ENCODE data around the gene CCDC12.

CCDC12 gene

DNA sequence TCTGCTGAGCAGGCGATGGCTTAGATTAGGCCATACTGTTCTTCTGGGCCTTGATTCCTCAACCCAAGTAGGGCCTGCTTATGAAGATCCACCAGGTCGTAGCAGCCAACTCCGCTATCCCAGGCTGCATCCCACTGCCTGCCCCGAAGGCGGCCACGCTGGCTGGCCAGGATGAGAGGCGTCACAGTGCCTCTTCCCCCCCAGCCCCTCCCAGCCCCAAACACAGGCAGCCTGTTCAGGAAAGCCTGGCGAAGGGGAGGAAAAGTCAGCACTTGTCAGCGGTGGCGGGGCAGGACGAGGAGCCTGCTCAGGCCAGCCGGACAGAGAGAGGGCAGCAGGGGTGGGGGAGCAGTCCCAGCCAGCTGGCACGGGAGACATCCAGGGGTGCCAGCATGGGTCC, 87.8 kb downstream of the CCDC12 start:
- no peak overlapping the region for H3K9ac ChIP-seq (ENCODE audit: low read length in 2 of 2)
- H3K9me3 ChIP-seq (ENCODE audit: control insufficient read depth in 2 of 2, low read length in 2 of 2), result no peaks in the 10 kb centered on the region
- H3K4me3 ChIP-seq (ENCODE audit: low read length in 2 of 2), result no peak overlapping the region
- no peaks in the 10 kb centered on the region for H3K36me3 ChIP-seq (ENCODE audit: control insufficient read depth in 2 of 2, insufficient read depth in 2 of 2, low read length in 2 of 2)
- peaks cover 3 to 6% of the 10 kb centered on the region in 2 donors for H3K27me3 ChIP-seq (ENCODE audit: control insufficient read depth in 1 of 2, insufficient read depth in 2 of 2, low read length in 2 of 2)
- peaks cover 32% of the 10 kb centered on the region for H3K4me1 ChIP-seq (ENCODE audit: control insufficient read depth, insufficient read depth, low read length)
- H3K27ac ChIP-seq (ENCODE audit: low read length), result no peak overlapping the region

GRCh38 chr3:46887980-46888494, 88.5 kb downstream of the CCDC12 start:
- Histone ChIP-seq H3K27me3 (ENCODE audit: control insufficient read depth in 1 of 2, insufficient read depth in 2 of 2, low read length in 2 of 2) (peaks cover 6 to 10% of the 10 kb centered on the region in 2 donors), H3K4me1 (ENCODE audit: control insufficient read depth, insufficient read depth, low read length) (peaks cover 31% of the 10 kb centered on the region), H3K9me3 (ENCODE audit: control insufficient read depth in 2 of 2, low read length in 2 of 2) (no peaks in the 10 kb centered on the region), H3K4me3 (ENCODE audit: low read length in 2 of 2) (no peak overlapping the region), H3K27ac (ENCODE audit: low read length) (no peak overlapping the region), H3K36me3 (ENCODE audit: control insufficient read depth in 2 of 2, insufficient read depth in 2 of 2, low read length in 2 of 2) (no peaks in the 10 kb centered on the region), H3K9ac (ENCODE audit: low read length in 2 of 2) (no peak overlapping the region)

DNA sequence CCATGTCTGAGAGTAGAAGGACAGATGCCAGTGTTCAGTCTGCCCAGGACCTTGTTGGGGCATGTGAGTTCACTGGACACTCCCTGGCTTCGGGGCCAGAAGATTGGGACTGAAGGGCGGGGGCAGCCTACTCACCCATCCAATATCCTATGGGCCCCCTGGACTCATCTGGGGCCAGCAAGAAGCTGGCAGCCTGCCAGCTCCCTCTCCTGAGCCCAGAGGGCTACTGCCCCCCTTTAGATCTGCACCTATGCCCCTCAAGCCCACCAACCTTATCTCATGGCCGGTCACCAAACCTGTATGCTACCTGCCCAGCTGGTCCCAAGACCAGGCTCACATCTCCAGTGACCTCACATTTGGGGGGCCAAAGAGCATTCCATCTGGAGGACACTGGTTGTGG, 90.9 kb downstream of the CCDC12 start:
- Histone ChIP-seq H3K27me3 (ENCODE audit: control insufficient read depth in 1 of 2, insufficient read depth in 2 of 2, low read length in 2 of 2) (peaks cover 6 to 22% of the 10 kb centered on the region in 2 donors), H3K36me3 (ENCODE audit: control insufficient read depth in 2 of 2, insufficient read depth in 2 of 2, low read length in 2 of 2) (no peaks in the 10 kb centered on the region), H3K9ac (ENCODE audit: low read length in 2 of 2) (no peak overlapping the region), H3K4me1 (ENCODE audit: control insufficient read depth, insufficient read depth, low read length) (peaks cover 27% of the 10 kb centered on the region), H3K9me3 (ENCODE audit: control insufficient read depth in 2 of 2, low read length in 2 of 2) (no peaks in the 10 kb centered on the region), H3K4me3 (ENCODE audit: low read length in 2 of 2) (no peak overlapping the region), H3K27ac (ENCODE audit: low read length) (no peak overlapping the region)

DNA sequence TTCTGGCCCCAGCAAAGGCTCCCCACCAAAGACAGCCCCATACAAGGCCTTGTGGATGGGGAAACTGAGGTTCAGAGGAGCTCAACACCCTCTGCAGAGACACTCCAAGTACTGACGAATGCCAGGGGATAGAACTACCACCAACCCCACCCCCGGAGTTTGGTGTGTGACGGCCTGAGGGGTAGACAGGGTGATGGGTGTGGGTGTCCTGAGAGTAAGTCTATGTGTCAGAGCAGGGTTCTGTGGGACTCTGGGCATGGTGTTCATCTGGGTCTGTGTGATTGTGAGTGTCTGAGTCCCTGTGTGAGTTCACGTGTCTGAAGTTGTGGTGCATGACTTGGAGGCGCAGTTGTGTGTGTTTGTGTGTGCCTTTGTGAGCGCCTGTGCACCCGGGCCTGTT, 91.6 kb downstream of the CCDC12 start:
- Histone ChIP-seq H3K4me3 (ENCODE audit: low read length in 2 of 2) (no peak overlapping the region), H3K9ac (ENCODE audit: low read length in 2 of 2) (no peak overlapping the region), H3K27me3 (ENCODE audit: control insufficient read depth in 1 of 2, insufficient read depth in 2 of 2, low read length in 2 of 2) (peaks cover 6 to 22% of the 10 kb centered on the region in 2 donors)

GRCh38 chr3:46884427-46884826, 92.1 kb downstream of the CCDC12 start:
- Histone ChIP-seq H3K4me1 (ENCODE audit: control insufficient read depth, insufficient read depth, low read length) (peaks cover 24% of the 10 kb centered on the region), H3K9me3 (ENCODE audit: control insufficient read depth in 2 of 2, low read length in 2 of 2) (no peaks in the 10 kb centered on the region), H3K27me3 (ENCODE audit: control insufficient read depth in 1 of 2, insufficient read depth in 2 of 2, low read length in 2 of 2) (peaks cover 6 to 22% of the 10 kb centered on the region in 2 donors), H3K27ac (ENCODE audit: low read length) (no peak overlapping the region), H3K4me3 (ENCODE audit: low read length in 2 of 2) (no peak overlapping the region), H3K36me3 (ENCODE audit: control insufficient read depth in 2 of 2, insufficient read depth in 2 of 2, low read length in 2 of 2) (no peaks in the 10 kb centered on the region), H3K9ac (ENCODE audit: low read length in 2 of 2) (no peak overlapping the region)

More for the DNA sequence above, 91.6 kb downstream of the CCDC12 start:
- Histone ChIP-seq H3K9me3 (ENCODE audit: control insufficient read depth in 2 of 2, low read length in 2 of 2) (no peaks in the 10 kb centered on the region), H3K36me3 (ENCODE audit: control insufficient read depth in 2 of 2, insufficient read depth in 2 of 2, low read length in 2 of 2) (no peaks in the 10 kb centered on the region), H3K4me1 (ENCODE audit: control insufficient read depth, insufficient read depth, low read length) (peaks cover 27% of the 10 kb centered on the region), H3K27ac (ENCODE audit: low read length) (no peak overlapping the region)

DNA sequence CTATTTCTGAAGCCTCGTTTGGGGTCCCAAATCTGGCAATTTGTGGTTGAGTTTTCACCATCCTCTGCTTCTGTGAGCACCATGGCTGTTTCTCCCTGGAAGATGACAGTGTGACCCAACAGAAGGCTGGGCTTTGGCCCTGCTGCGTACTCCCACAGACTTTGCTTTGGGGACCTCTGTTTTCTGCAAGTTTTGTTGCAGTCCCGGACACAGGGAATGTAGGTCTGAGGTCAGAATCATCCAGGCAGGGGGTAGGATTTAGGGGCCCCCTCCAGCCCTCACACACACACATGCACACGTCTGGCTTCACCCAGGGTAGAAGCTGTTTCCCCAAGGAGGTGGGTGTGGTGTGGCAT, 92.7 kb downstream of the CCDC12 start:
- no peaks in the 10 kb centered on the region for H3K36me3 ChIP-seq (ENCODE audit: control insufficient read depth in 2 of 2, insufficient read depth in 2 of 2, low read length in 2 of 2)
- peak overlapping the region in 1 of 2 donors; percentile 64 for H3K4me3 ChIP-seq (ENCODE audit: low read length in 2 of 2)
- H3K27ac ChIP-seq (ENCODE audit: low read length), result no peak overlapping the region
- H3K9ac ChIP-seq (ENCODE audit: low read length in 2 of 2), result peak overlapping the region in 1 of 2 donors; percentile 4
- H3K4me1 ChIP-seq (ENCODE audit: control insufficient read depth, insufficient read depth, low read length), result peaks cover 26% of the 10 kb centered on the region
- H3K27me3 ChIP-seq (ENCODE audit: control insufficient read depth in 1 of 2, insufficient read depth in 2 of 2, low read length in 2 of 2), result peaks cover 6 to 22% of the 10 kb centered on the region in 2 donors
- H3K9me3 ChIP-seq (ENCODE audit: control insufficient read depth in 2 of 2, low read length in 2 of 2), result no peaks in the 10 kb centered on the region

DNA sequence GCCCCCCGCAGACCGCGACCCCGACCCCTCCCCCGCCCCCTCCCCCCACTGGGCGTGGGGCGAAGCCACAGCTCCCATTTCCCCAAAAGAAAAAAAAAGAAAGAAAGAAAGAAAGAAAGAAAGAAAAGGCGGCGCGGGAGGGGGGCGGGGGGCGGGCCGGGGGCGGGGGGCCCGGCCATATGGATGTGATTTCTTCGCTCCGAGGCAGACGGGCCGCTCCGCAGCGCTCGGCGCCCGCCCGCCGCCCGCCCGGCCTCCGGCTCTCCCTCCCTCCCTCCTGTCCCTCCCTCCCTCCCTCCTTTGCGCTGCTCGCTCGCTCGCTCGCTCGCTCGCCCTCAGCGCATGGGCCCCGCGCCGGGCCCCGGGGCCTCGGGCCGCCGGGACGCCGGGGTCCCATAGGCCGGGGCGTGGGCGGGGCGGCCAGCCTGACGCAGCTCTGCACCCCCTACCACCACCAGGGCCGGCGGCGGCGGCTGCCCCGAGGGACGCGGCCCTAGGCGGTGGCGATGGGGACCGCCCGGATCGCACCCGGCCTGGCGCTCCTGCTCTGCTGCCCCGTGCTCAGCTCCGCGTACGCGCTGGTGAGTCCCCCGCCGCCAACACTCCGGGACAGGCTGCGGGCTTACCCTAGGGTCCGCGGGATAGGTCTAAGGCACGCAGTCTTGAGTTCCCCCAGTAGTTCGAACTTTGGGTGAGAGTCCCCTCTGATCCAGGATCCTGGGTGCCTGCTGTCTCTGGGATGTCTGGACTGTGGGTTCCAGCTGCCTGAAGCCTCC, 93.3 kb downstream of the CCDC12 start:
- H3K27me3 ChIP-seq (ENCODE audit: control insufficient read depth in 1 of 2, insufficient read depth in 2 of 2, low read length in 2 of 2), result peaks cover 6 to 22% of the 10 kb centered on the region in 2 donors
- H3K27ac ChIP-seq (ENCODE audit: low read length), result no peak overlapping the region
- peak overlapping the region in 1 of 2 donors; percentile 77 for H3K4me3 ChIP-seq (ENCODE audit: low read length in 2 of 2)
- H3K36me3 ChIP-seq (ENCODE audit: control insufficient read depth in 2 of 2, insufficient read depth in 2 of 2, low read length in 2 of 2), result no peaks in the 10 kb centered on the region
- peak overlapping the region in 1 of 2 donors; percentile 4 for H3K9ac ChIP-seq (ENCODE audit: low read length in 2 of 2)
- no peaks in the 10 kb centered on the region for H3K9me3 ChIP-seq (ENCODE audit: control insufficient read depth in 2 of 2, low read length in 2 of 2)
- H3K4me1 ChIP-seq (ENCODE audit: control insufficient read depth, insufficient read depth, low read length), result peaks cover 30% of the 10 kb centered on the region

GRCh38 chr3:46882377-46883053, 94.0 kb downstream of the CCDC12 start:
- Histone ChIP-seq H3K27ac (ENCODE audit: low read length) (no peak overlapping the region), H3K4me3 (ENCODE audit: low read length in 2 of 2) (peak overlapping the region; percentile 60 to 77), H3K4me1 (ENCODE audit: control insufficient read depth, insufficient read depth, low read length) (peaks cover 34% of the 10 kb centered on the region), H3K36me3 (ENCODE audit: control insufficient read depth in 2 of 2, insufficient read depth in 2 of 2, low read length in 2 of 2) (no peaks in the 10 kb centered on the region), H3K9ac (ENCODE audit: low read length in 2 of 2) (peak overlapping the region; percentile 42 to 47), H3K9me3 (ENCODE audit: control insufficient read depth in 2 of 2, low read length in 2 of 2) (no peaks in the 10 kb centered on the region), H3K27me3 (ENCODE audit: control insufficient read depth in 1 of 2, insufficient read depth in 2 of 2, low read length in 2 of 2) (peaks cover 6 to 22% of the 10 kb centered on the region in 2 donors)

DNA sequence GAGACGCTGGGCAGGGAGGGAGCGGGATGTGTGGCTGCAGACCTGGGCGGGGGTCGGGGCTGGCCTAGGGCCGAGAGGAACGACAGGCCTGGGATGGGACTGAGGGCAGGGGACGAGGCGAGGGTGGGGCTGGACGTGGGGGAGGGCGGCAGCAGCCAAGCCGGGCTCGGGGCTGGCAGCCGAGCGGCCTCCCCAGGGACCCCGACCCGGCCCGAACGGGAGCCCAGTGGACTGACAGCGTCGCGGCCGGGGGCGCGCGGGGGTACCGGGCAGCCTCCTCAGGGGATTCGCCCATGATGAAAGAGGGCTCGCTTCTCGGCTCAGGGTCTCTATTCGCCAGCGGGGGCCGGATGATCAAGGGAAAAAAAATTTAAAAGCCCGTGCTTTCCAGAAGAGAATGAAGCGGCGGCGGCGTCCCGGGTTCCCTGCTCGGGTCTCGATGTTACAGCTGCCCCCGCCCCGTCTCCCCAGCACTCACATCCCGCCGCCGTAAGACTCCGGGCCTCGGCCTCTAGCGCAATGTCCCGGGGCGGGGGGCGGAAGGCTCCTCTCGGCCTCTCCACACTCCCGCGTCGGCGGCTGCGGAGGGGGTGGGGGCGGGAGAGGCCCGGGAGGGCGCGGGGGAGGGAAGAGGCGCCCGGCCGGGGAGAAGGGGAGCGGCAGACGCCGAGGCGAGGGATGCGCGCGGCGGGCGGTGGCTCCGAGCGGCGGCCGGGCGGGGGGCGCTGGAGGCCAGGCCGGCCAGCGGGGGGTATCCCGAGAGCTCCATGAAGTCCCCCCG, 94.8 kb downstream of the CCDC12 start:
- Histone ChIP-seq H3K4me1 (ENCODE audit: control insufficient read depth, insufficient read depth, low read length) (peaks cover 34% of the 10 kb centered on the region), H3K9me3 (ENCODE audit: control insufficient read depth in 2 of 2, low read length in 2 of 2) (no peaks in the 10 kb centered on the region), H3K27ac (ENCODE audit: low read length) (no peak overlapping the region), H3K27me3 (ENCODE audit: control insufficient read depth in 1 of 2, insufficient read depth in 2 of 2, low read length in 2 of 2) (peaks cover 6 to 22% of the 10 kb centered on the region in 2 donors), H3K4me3 (ENCODE audit: low read length in 2 of 2) (peak overlapping the region; percentile 60 to 77), H3K9ac (ENCODE audit: low read length in 2 of 2) (peak overlapping the region; percentile 21 to 53), H3K36me3 (ENCODE audit: control insufficient read depth in 2 of 2, insufficient read depth in 2 of 2, low read length in 2 of 2) (no peaks in the 10 kb centered on the region)

DNA sequence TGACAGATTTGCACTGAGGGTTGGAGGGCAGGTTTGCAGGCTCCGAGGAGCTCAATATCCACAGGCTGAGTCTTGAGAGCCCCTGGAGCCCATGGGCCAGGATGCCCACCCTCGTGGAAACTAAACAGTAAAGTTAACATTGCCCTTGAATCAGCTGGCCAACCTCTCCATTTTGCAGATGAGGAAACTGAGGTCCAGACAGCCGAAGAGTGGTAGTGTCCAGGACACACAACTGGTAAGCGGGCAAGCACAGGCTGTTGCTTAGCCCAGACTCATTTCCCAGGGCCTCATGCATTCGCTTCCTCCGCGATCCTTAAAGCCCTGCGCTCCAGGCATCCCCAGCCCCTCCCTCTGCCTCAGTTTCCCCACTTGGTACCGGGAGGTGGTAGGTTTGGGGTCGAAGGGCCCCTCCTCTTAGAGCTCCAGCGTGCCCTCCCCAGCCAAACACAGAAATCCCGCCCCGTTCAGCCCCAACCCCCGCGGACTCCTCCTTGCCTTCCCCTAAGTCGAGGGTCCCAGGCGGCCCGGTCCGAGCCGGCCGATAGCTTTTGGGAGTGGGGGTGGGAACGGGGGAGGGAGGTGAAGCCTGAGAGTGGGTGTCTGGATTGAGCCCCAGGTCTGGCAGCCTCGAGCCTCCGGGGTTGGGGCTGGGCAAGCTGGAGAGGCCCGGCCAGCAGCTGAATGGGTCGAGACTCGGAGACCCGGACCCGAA, 95.5 kb downstream of the CCDC12 start:
- H3K9ac ChIP-seq (ENCODE audit: low read length in 2 of 2), result peak overlapping the region; percentile 21 to 53
- H3K27ac ChIP-seq (ENCODE audit: low read length), result no peak overlapping the region
- peak overlapping the region in 1 of 2 donors; percentile 68 for H3K4me3 ChIP-seq (ENCODE audit: low read length in 2 of 2)
- peaks cover 6 to 22% of the 10 kb centered on the region in 2 donors for H3K27me3 ChIP-seq (ENCODE audit: control insufficient read depth in 1 of 2, insufficient read depth in 2 of 2, low read length in 2 of 2)
- H3K4me1 ChIP-seq (ENCODE audit: control insufficient read depth, insufficient read depth, low read length), result peaks cover 34% of the 10 kb centered on the region
- no peaks in the 10 kb centered on the region for H3K9me3 ChIP-seq (ENCODE audit: control insufficient read depth in 2 of 2, low read length in 2 of 2)
- H3K36me3 ChIP-seq (ENCODE audit: control insufficient read depth in 2 of 2, insufficient read depth in 2 of 2, low read length in 2 of 2), result no peaks in the 10 kb centered on the region
